B cell (primary cell): ENCODE measurements around the gene MPP4.

Experiments
- EZH2 ChIP-seq: IDR thresholded peaks from 2 replicates; pipeline ENCODE4 v1.6.1; 2012; ENCODE audit warnings: borderline replicate concordance, low read depth, mild to moderate bottlenecking, moderate library complexity, low read length; ENCODE audit not compliant: insufficient read depth, poor library complexity, severe bottlenecking
- TF ChIP-seq, protein P1 (sequence below): fragments of 200-600 bp; IDR thresholded peaks from one replicate; pipeline ENCODE4 v1.8.0; 2022; ENCODE audit warnings: antibody characterized with exemption, mild to moderate bottlenecking

- TF ChIP-seq, protein P1, sequence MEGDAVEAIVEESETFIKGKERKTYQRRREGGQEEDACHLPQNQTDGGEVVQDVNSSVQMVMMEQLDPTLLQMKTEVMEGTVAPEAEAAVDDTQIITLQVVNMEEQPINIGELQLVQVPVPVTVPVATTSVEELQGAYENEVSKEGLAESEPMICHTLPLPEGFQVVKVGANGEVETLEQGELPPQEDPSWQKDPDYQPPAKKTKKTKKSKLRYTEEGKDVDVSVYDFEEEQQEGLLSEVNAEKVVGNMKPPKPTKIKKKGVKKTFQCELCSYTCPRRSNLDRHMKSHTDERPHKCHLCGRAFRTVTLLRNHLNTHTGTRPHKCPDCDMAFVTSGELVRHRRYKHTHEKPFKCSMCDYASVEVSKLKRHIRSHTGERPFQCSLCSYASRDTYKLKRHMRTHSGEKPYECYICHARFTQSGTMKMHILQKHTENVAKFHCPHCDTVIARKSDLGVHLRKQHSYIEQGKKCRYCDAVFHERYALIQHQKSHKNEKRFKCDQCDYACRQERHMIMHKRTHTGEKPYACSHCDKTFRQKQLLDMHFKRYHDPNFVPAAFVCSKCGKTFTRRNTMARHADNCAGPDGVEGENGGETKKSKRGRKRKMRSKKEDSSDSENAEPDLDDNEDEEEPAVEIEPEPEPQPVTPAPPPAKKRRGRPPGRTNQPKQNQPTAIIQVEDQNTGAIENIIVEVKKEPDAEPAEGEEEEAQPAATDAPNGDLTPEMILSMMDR = no peak
- no peak for TF ChIP-seq EZH2
Observed at GRCh38 chr2:201653221-201653620, 45.2 kb downstream of the MPP4 start.
